ENCODE data around the gene PEAK1.

PEAK1 gene

DNA sequence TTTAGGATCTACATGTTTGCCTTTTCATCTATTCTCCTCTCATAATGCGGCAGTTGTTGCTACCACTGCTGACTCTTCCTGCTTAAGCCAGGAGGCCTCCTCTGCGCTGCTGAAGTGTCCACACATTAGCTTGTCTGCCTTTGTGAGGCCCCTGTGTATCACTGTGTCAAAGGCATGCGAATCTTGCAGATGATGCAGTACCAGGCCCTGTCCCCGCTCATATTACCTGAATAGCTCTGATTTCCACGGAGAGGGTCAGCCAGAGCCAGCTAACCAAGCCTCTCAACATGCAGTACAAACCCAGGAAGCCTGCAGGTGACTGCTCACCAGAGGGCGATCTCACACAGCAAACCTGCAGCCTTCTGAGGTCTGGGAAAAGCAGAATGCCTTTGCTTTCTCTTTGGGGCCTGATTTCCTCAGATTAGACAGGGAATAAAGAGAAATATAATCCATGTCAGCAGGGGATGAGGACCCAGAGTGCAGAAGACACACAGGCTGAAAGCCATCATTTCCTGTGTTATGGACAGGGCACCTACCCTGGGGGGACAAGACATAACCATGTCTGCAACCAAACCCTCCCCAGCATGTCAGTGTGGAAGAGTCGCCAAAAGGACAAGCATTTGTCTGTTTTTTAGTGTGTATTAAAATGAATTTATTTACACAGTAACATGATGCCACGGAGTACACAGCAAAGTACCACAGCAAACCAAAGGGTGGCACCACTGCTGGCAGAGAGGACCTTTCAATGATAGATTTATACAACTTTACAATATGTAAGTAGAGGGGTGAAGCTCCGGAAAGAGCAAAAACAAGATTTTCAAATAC is 312.2 kb downstream of the PEAK1 start:
- no peak overlapping the region for H3K4me3 ChIP-seq (ENCODE audit: low read depth, low read length)
- peak; percentile 87 for DNase-seq (ENCODE audit: low read depth)
- TF ChIP-seq, protein P1, sequence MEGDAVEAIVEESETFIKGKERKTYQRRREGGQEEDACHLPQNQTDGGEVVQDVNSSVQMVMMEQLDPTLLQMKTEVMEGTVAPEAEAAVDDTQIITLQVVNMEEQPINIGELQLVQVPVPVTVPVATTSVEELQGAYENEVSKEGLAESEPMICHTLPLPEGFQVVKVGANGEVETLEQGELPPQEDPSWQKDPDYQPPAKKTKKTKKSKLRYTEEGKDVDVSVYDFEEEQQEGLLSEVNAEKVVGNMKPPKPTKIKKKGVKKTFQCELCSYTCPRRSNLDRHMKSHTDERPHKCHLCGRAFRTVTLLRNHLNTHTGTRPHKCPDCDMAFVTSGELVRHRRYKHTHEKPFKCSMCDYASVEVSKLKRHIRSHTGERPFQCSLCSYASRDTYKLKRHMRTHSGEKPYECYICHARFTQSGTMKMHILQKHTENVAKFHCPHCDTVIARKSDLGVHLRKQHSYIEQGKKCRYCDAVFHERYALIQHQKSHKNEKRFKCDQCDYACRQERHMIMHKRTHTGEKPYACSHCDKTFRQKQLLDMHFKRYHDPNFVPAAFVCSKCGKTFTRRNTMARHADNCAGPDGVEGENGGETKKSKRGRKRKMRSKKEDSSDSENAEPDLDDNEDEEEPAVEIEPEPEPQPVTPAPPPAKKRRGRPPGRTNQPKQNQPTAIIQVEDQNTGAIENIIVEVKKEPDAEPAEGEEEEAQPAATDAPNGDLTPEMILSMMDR (conservative IDR thresholded peaks at IDR 0.05; ENCODE audit: low read depth, low read length) = peak; percentile 90

DNA sequence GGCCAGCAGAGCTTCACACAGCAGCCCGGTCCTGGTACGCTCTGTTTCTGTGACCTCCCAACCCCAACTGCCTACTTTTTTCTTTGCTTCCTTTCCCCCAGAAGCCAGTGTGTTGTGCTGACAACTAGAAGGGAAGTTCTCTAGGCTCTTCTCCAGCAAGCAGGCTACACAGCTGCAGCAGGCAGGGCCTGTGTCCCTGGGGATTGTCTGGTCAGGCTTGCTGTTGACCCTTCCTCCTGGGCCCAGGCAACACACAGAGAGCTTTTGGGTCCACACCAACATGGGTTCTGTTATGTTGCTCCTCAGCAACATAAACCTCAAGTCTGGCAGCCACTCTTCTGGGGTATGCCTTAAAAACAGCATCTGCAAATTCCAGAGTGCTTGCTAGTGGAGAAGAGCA is 312.8 kb downstream of the PEAK1 start:
- H3K4me3 ChIP-seq (ENCODE audit: low read depth, low read length) = no peak overlapping the region
- TF ChIP-seq, protein P1 (conservative IDR thresholded peaks at IDR 0.05; ENCODE audit: low read depth, low read length) = no peak
- peak; percentile 97 for DNase-seq (ENCODE audit: low read depth)

DNA sequence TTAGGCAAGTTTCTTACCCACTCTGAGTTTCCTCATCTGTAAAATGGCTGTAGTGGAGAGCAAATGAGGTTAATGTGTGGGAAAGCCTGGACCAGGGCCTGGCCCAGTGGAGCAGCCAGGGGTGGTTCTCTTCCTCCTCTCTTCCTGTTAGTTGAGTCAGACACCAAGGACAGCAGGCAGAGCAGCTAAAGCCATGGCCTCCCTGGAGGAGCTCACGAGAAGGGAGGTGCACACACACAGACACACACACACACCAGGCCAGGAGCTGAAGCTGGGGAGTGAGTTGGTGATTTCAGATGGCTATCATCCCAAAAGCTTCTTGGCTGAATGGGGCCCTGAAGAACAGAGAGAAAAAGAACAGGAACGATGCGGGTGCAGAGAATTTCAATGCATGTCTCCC is 315.7 kb downstream of the PEAK1 start:
- TF ChIP-seq, protein P1 (conservative IDR thresholded peaks at IDR 0.05; ENCODE audit: low read depth, low read length) = no peak
- DNase-seq (ENCODE audit: low read depth) = peak; percentile 60
- H3K4me3 ChIP-seq (ENCODE audit: low read depth, low read length) = no peak overlapping the region

DNA sequence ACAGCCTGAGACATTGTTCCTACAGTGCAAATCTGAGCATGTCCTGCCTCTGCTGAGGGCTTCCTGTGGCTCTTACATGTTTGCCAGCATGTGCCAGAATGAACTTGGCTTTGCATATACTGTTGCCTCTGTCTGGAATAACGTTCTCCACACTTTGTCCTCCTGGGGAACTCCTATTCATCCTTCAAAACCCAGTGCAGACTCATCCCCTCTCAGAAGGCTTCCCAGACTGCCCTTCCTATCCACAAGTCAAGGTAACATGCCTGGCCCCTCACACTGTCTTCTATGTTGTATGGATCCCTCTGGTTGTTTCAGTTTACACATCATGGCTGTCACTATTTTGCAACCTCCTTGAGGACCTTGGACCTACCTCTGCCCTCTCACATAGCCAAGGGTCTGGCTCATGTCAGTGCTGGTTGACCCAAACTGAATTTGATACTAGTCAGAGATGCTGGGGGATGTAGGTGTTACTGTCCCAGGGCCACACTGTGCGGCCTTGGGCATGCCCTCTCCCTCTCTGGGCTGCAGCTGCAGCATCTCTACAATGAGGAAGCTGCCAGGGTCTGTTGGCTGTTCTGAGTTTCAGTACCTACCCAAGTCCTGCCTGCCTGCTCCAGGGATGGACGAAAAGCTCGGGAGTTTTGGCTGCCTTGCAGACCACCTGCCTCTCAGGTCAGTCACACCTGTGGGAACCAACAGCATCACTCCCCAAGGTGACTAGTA is 320.0 kb downstream of the PEAK1 start:
- no peak for DNase-seq (ENCODE audit: low read depth)
- TF ChIP-seq, protein P1 (conservative IDR thresholded peaks at IDR 0.05; ENCODE audit: low read depth, low read length) = no peak
- no peak overlapping the region for H3K4me3 ChIP-seq (ENCODE audit: low read depth, low read length)

DNA sequence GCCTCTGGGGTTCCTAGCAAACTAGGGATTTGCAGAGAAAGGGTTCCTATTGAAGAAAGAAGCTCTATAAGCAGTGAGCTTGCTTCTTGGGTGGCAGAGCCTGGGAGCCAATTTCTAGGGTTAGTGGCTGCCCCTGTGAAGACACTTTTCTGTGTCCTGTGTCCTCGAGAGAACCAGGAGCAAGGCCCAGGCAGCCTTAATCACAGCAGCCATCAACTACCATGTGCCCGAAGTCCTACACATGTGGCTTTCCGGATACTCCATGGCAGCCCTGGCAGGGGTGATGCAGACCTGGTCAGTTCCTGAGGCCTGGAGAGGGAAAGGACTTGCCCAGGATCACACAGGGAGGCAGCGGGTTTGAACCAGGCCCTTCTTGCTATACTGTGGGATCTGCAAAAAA is 321.3 kb downstream of the PEAK1 start:
- DNase-seq (ENCODE audit: low read depth) = no peak
- TF ChIP-seq, protein P1 (conservative IDR thresholded peaks at IDR 0.05; ENCODE audit: low read depth, low read length) = no peak
- H3K4me3 ChIP-seq (ENCODE audit: low read depth, low read length) = no peak overlapping the region

DNA sequence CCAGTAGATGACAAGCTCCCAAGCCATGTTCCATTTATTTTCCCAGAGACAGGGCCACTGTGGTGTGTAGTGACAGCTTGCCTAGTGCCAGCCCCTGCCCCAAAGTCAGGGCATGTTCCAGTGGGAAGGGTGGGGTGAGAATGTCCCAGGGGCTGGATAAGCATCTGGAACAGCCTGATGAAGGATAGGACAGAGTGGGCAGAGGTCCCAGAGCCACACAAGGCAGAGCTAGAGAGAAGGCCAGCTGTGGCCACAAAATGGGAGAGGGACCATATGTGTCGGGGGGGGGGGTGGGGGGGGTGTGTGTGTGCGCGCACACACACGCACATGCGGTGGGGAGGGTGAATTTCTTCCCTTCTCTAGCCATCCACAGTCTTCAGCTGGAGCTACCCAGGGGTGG is 322.0 kb downstream of the PEAK1 start:
- no peak for DNase-seq (ENCODE audit: low read depth)
- TF ChIP-seq, protein P1 (conservative IDR thresholded peaks at IDR 0.05; ENCODE audit: low read depth, low read length) = no peak
- H3K4me3 ChIP-seq (ENCODE audit: low read depth, low read length) = no peak overlapping the region
